A673 (cell line): Measurements from ENCODE around the gene ZDHHC22. TPM values are rescaled to one million over a fixed set of nuclear protein-coding genes. Genes with fewer than 3 reads are reported as not detected.

Experiments
- BruUV-seq: library from RNA; stranded (reverse); fragments of 400-500 nt; replicated peaks from 2 replicates; lab custom pipeline; 2021; lab: Mats Ljungman, UMichigan
- CTCF ChIA-PET: fragments of 300-600 bp; sonication (Branson Sonifier 250); formaldehyde crosslinking; loops from one replicate; lab custom pipeline; 2022; ENCODE audit warnings: antibody characterized with exemption; lab: Charles Lee
- POLR2A ChIA-PET: fragments of 300-600 bp; sonication (Branson Sonifier 250); formaldehyde crosslinking; loops from one replicate; lab custom pipeline; 2022; ENCODE audit warnings: antibody characterized with exemption; ENCODE audit not compliant: low non-redundant PET; lab: Charles Lee
- DNase-seq: peaks from one replicate; pipeline ENCODE4 v3.0.0-alpha.2; 2015; ENCODE audit warnings: low spot score
- H3K27ac ChIP-seq: fragments of 200-600 bp; sonication (generic); 2 replicates; pipeline ENCODE4 v1.5.1; 2016; ENCODE audit warnings: mixed run types, low read depth, mild to moderate bottlenecking, mixed read lengths, antibody characterized with exemption, low read length; ENCODE audit not compliant: poor library complexity, severe bottlenecking
- H3K27me3 ChIP-seq: fragments of 200-600 bp; sonication (generic); replicated peaks from 2 replicates; pipeline ENCODE4 v1.6.1; 2017; ENCODE audit warnings: mixed run types, low read depth, mild to moderate bottlenecking, mixed read lengths, antibody characterized with exemption, low read length; ENCODE audit not compliant: insufficient read depth, poor library complexity
- H3K36me3 ChIP-seq: fragments of 200-600 bp; sonication (generic); 2 replicates; pipeline ENCODE4 v1.6.1; 2016; ENCODE audit warnings: mixed run types, mild to moderate bottlenecking, mixed read lengths, antibody characterized with exemption, low read length; ENCODE audit not compliant: insufficient read depth, poor library complexity, severe bottlenecking
- H3K4me1 ChIP-seq: fragments of 200-600 bp; sonication (generic); 2 replicates; pipeline ENCODE4 v1.6.1; 2017; ENCODE audit warnings: mixed run types, mild to moderate bottlenecking, mixed read lengths, antibody characterized with exemption, low read length; ENCODE audit not compliant: insufficient read depth, poor library complexity, severe bottlenecking
- H3K4me3 ChIP-seq: fragments of 200-600 bp; sonication (generic); 2 replicates; pipeline ENCODE4 v1.5.1; 2016; ENCODE audit warnings: low read depth, mixed run types, mild to moderate bottlenecking, mixed read lengths, low read length; ENCODE audit not compliant: poor library complexity, severe bottlenecking
- H3K9me3 ChIP-seq: fragments of 200-600 bp; sonication (generic); 2 replicates; pipeline ENCODE4 v1.6.1; 2016; ENCODE audit warnings: mixed run types, low read depth, mild to moderate bottlenecking, mixed read lengths, antibody characterized with exemption, low read length; ENCODE audit not compliant: poor library complexity, severe bottlenecking
- CTCF ChIP-seq: fragments of 300-800, 200-600 bp; sonication (generic); conservative IDR thresholded peaks from 2 replicates; pipeline ENCODE4 v1.5.1; 2017; ENCODE audit warnings: low read depth, mild to moderate bottlenecking, antibody characterized with exemption, low read length, moderate library complexity, mixed read lengths
- EZH2 ChIP-seq: fragments of 200-600 bp; sonication (generic); IDR thresholded peaks from 2 replicates; pipeline ENCODE4 v1.6.1; 2017; ENCODE audit warnings: borderline replicate concordance, low read depth, mild to moderate bottlenecking, mixed read lengths, antibody characterized with exemption, low read length; ENCODE audit not compliant: poor library complexity, severe bottlenecking
- intact Hi-C: fragments of 100-400 bp; cut with micrococcal nuclease; formaldehyde crosslinking; loops from one replicate; pipeline ENCODE4 v1.10.0; 2022; ENCODE audit not compliant: unreplicated experiment
- total RNA-seq: library from RNA; stranded (reverse); gene quantifications from 2 replicates; pipeline ENCODE4 v1.2.3, GENCODE V29; 2021

ZDHHC22 gene
- total RNA-seq, 1 experiment from 2014 or later: 0.60 TPM

GRCh38 chr14:77128414-77128891 is 13.1 kb downstream of the ZDHHC22 start:
- Histone ChIP-seq H3K4me3 (no peak overlapping the region), H3K9me3 (no peaks in the 10 kb centered on the region), H3K27me3 (peaks cover 5% of the 10 kb centered on the region), H3K36me3 (no peaks in the 10 kb centered on the region), H3K4me1 (peaks cover 8% of the 10 kb centered on the region), H3K27ac (no peak overlapping the region)
- POLR2A ChIA-PET: no interaction called here
- no peak for TF ChIP-seq EZH2
- no peak for TF ChIP-seq CTCF
- no TSS peak for BruUV-seq
- DNase-seq: no peak
- intact Hi-C loops: no loop called here
- CTCF ChIA-PET: no interaction called here

- Histone ChIP-seq H3K27me3 (no peaks in the 10 kb centered on the region), H3K4me1 (peaks cover 8% of the 10 kb centered on the region), H3K4me3 (no peak overlapping the region), H3K36me3 (no peaks in the 10 kb centered on the region), H3K27ac (no peak overlapping the region), H3K9me3 (no peaks in the 10 kb centered on the region)
- DNase-seq: no peak
- CTCF ChIA-PET: interaction anchor here (1.0 kb wide), 1 partner anchor 25 kb away, joined by 3 read pairs; no protein-coding TSS in a partner anchor
- intact Hi-C loops: no loop called here
- BruUV-seq: no TSS peak
- TF ChIP-seq EZH2 (no peak), CTCF (no peak)
- POLR2A ChIA-PET: no interaction called here
Measured at GRCh38 chr14:77126461-77126990, 15.1 kb downstream of the ZDHHC22 start.

- no peaks in the 10 kb centered on the region for H3K36me3 ChIP-seq
- intact Hi-C loops: no loop called here
- DNase-seq: no peak
- BruUV-seq: no TSS peak
- H3K4me1 ChIP-seq: peaks cover 8% of the 10 kb centered on the region
- CTCF ChIA-PET: interaction anchor here (2.3 kb wide), 1 partner anchor 8 kb away, joined by 8 read pairs; no protein-coding TSS in a partner anchor
- no peak for TF ChIP-seq CTCF
- no peak for TF ChIP-seq EZH2
- no peak overlapping the region for H3K4me3 ChIP-seq
- no peak overlapping the region for H3K27ac ChIP-seq
- POLR2A ChIA-PET: no interaction called here
- H3K27me3 ChIP-seq: no peaks in the 10 kb centered on the region
- no peaks in the 10 kb centered on the region for H3K9me3 ChIP-seq
Measured at GRCh38 chr14:77125823-77126325, 15.7 kb downstream of the ZDHHC22 start.
